GM18951 (cell line): ENCODE data around the gene HELQ.
"Not testable (repeated sequence)": the region's sequence is repeated elsewhere in the genome, so short reads cannot be mapped to it uniquely, and the experiment has no call there.

ENCODE experiments used
- POLR2A ChIP-seq: IDR thresholded peaks from 4 replicates; pipeline ENCODE4 v1.6.1; 2011; ENCODE audit warnings: mild to moderate bottlenecking; ENCODE audit not compliant: insufficient read length, insufficient read depth; ENCODE audit errors: extremely low read depth
- in situ Hi-C: fragments of 300-500 bp; cut with MboI; formaldehyde crosslinking; loops from one replicate; pipeline ENCODE4 v1.12.0; 2022; ENCODE audit warnings: low sequenced_read_pairs, mixed read lengths, inconsistent platforms; ENCODE audit not compliant: unreplicated experiment

Gene HELQ, protein sequence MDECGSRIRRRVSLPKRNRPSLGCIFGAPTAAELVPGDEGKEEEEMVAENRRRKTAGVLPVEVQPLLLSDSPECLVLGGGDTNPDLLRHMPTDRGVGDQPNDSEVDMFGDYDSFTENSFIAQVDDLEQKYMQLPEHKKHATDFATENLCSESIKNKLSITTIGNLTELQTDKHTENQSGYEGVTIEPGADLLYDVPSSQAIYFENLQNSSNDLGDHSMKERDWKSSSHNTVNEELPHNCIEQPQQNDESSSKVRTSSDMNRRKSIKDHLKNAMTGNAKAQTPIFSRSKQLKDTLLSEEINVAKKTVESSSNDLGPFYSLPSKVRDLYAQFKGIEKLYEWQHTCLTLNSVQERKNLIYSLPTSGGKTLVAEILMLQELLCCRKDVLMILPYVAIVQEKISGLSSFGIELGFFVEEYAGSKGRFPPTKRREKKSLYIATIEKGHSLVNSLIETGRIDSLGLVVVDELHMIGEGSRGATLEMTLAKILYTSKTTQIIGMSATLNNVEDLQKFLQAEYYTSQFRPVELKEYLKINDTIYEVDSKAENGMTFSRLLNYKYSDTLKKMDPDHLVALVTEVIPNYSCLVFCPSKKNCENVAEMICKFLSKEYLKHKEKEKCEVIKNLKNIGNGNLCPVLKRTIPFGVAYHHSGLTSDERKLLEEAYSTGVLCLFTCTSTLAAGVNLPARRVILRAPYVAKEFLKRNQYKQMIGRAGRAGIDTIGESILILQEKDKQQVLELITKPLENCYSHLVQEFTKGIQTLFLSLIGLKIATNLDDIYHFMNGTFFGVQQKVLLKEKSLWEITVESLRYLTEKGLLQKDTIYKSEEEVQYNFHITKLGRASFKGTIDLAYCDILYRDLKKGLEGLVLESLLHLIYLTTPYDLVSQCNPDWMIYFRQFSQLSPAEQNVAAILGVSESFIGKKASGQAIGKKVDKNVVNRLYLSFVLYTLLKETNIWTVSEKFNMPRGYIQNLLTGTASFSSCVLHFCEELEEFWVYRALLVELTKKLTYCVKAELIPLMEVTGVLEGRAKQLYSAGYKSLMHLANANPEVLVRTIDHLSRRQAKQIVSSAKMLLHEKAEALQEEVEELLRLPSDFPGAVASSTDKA

DNA sequence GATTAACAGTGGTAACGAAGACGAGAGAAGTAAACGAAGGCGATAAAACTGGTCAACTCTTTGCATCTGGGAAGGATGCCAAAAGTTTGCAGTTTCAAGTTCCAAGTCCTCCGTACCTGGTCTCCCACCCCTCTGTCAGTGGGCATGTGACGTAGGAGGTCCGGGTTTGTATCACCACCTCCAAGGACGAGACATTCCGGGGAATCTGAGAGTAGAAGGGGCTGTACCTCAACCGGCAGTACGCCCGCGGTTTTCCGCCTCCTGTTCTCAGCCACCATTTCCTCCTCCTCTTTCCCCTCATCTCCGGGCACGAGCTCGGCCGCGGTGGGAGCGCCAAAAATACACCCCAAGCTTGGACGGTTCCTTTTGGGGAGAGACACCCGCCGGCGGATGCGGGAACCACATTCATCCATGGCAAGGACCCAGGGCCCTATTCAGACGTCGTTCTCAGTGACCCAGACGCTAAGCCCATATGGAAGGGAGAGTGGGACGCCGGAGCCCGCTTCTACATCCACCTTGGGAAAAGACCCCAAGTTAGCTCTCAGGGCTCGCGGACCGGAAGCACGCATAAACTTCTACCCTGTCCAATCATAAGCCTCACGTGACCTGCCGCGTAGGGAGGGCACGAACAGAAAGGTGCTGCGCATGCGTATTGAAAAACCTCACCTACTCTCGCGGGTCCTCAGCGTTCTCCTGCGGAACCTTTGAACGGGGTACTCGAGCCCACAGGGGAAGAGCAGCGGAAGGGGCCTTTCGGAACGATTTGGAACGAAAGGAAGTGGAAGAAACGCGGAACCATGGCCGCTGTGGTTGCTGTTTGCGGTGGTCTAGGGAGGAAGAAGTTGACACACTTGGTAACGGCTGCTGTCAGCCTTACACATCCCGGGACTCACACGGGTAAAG is at the start of gene HELQ, which contains the start of gene MRPS18C:
HELQ (minus strand) TSS at position 543 of the 903 bp plus-strand sequence; CDS start at position 413, 130 bp downstream.
MRPS18C (plus strand) TSS at position 778 of the 903 bp plus-strand sequence; CDS start at position 798, 20 bp downstream.
- TF ChIP-seq POLR2A: peak; percentile 88
- in situ Hi-C loops: no loop called here

DNA sequence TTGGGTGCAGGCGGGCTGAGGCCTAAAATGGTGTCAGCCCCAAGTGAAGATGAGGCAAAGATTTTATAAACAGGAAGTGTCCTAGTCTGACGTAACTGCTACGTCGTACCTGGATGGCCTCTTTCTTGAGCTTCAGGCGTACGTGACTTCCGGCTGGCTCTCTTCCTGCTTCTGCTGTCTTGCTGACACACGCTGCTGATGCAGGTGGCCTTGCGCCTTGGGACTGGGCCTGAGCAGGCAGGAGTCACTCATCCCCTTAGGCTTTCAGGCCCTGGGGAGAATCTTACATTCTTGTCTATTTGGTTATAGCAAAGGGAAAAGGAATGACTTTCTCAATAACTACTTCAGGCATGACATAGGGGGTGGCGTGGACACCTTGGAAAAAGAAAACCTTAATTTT is 49.4 kb upstream of the HELQ start:
- TF ChIP-seq POLR2A: no peak
- in situ Hi-C loops: loop anchor here (25.0 kb wide), 1 partner anchor 1007 kb away; no protein-coding TSS in a partner anchor

DNA sequence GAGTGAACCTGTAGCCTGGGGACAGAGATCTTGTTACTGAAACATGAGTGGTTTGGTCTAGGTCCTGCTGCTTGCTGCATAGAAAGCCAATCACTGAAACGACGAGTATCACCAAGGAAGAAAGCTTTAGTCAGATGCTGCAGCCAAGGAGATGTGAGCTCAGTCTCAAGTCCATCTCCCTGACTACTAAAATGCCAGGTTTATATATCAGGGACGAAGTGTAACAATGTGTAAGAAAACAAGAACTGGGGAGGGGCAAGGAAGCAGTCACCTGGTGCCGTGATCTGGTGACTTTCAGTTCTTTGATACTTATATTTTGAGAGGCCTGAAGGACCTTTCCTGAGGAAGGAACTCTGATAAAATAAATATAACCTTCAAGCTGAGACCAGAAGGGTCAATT is 48.9 kb upstream of the HELQ start:
- TF ChIP-seq POLR2A: no peak
- in situ Hi-C loops: loop anchor here (25.0 kb wide), 1 partner anchor 1008 kb away; no protein-coding TSS in a partner anchor

DNA sequence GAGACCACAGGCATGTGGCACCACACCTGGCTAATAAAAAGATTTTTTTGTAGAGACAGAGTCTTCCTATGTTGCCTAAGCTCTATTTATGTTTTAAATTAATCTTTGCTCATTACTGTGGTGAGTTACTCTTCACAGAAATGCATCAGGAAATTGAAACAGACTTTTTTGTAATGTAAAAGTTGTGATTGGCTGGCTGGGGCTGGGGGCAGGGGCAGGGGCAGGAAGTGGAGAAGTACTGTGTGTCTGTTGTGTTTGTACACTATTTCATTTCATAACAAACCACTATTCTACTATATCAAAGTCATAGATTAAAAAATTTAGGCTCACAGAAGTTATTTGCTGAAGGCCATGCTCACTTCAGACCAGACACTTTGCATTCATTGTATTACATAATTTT is 48.4 kb upstream of the HELQ start:
- no peak for TF ChIP-seq POLR2A
- in situ Hi-C loops: loop anchor here (25.0 kb wide), 1 partner anchor 1008 kb away; no protein-coding TSS in a partner anchor

GRCh38 chr4:83501671-83502070 is 46.0 kb upstream of the HELQ start:
- in situ Hi-C loops: loop anchor here (25.0 kb wide), 1 partner anchor 1011 kb away; no protein-coding TSS in a partner anchor

- in situ Hi-C loops: no loop called here
- TF ChIP-seq POLR2A: no peak
Observed at GRCh38 chr4:83498187-83498586, 42.6 kb upstream of the HELQ start.

DNA sequence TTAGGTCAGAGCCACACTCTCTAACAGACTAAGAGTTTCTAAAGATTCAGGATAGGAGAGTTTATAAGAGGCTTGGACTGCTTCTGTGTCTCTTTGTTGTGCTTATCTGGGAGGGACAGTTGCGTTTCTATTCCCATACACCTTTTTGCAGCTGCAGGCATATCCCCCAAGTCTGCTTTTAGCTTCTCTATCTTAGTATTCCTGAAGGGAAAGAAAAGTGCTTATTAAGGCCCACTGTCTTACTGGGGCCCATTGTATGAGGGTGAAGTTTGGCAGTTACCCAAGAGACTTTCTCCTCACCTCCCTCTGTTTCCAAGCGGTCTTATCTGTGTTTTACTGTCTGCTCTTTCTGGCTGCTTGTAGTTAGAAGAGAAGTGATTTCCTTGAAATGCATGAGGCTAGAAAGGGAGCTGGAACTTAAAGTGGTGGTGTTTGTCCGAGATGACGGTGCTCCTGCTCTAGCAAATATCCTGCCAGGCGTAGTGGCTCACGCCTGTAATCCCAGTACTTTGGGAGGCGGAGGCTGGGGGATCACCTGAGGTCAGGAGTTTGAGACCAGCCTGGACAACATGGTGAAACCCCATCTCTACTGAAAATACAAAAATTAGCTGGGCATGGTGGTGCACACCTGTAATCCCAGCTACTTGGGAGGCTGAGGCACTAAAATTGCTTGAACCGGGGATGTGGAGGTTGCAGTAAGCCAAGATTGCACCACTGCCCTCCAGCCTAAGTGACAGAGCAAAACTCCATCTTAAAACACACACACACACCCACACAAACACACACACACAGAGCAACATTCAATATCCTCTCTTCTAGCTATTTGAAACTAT is 40.7 kb upstream of the HELQ start:
- in situ Hi-C loops: not testable (repeated sequence)

GRCh38 chr4:83490876-83491450 is 35.3 kb upstream of the HELQ start:
- in situ Hi-C loops: no loop called here
- TF ChIP-seq POLR2A: no peak

GRCh38 chr4:83489711-83490326 is 34.2 kb upstream of the HELQ start:
- in situ Hi-C loops: no loop called here
- no peak for TF ChIP-seq POLR2A

- TF ChIP-seq POLR2A: no peak
- in situ Hi-C loops: no loop called here
Observed at GRCh38 chr4:83486457-83487129, 31.0 kb upstream of the HELQ start.
